Ascending aorta (tissue), 2 donors: ENCODE measurements around the gene MREG. TPM values are rescaled to one million over a fixed set of nuclear protein-coding genes. Genes with fewer than 3 reads are reported as not detected.

Source experiments
- DNase-seq, 2 donors: peaks; one replicate each; pipeline ENCODE4 v3.0.0-alpha.2; 2019; ENCODE audit warnings: low spot score in 2 of 2
- H3K27ac ChIP-seq, 2 donors: fragments of 200-600 bp; sonication (generic); one replicate each; pipeline ENCODE4 v1.5.1; 2016 to 2017; ENCODE audit warnings: mild to moderate bottlenecking in 1 of 2
- H3K27me3 ChIP-seq: fragments of 200-600 bp; sonication (generic); one replicate; pipeline ENCODE4 v1.5.1; 2017
- H3K36me3 ChIP-seq, 2 donors: fragments of 200-600 bp; sonication (generic); one replicate each; pipeline ENCODE4 v1.5.1; 2016
- H3K4me1 ChIP-seq, 2 donors: fragments of 200-600 bp; sonication (generic); one replicate each; pipeline ENCODE4 v1.5.1; 2016 to 2017; ENCODE audit warnings: mild to moderate bottlenecking in 1 of 2
- H3K4me3 ChIP-seq, 2 donors: fragments of 200-600 bp; sonication (generic); one replicate each; pipeline ENCODE4 v1.5.1; 2016 to 2017; ENCODE audit warnings: mild to moderate bottlenecking in 1 of 2
- H3K9me3 ChIP-seq, 2 donors: fragments of 200-600 bp; sonication (generic); one replicate each; pipeline ENCODE4 v1.5.1; 2016
- CTCF ChIP-seq, 3 experiments: fragments of 200-600 bp in 2 of 3; fragments of 450-650 bp in 1 of 3; sonication (generic) in 2 of 3; IDR thresholded peaks; one replicate each; pipeline ENCODE4 v1.5.1; 2016 to 2019; ENCODE audit warnings: antibody characterized with exemption in 3 of 3, mild to moderate bottlenecking in 1 of 3, moderate library complexity in 1 of 3
- intact Hi-C: fragments of 100-400 bp; cut with DNase I; formaldehyde crosslinking; loops from one replicate; pipeline ENCODE4 v1.15.1; 2023
- total RNA-seq: library from RNA; depleted of rRNA; stranded (reverse); fragments of >200 nt; gene quantifications from one replicate; pipeline ENCODE4 v1.1.0, GENCODE V29; 2016

Gene MREG
- total RNA-seq, 1 donor from 2014 or later = not detected

- Histone ChIP-seq H3K36me3 (no peaks in the 10 kb centered on the region), H3K9me3 (no peaks in the 10 kb centered on the region), H3K4me3 (no peak overlapping the region), H3K4me1 (no peaks in the 10 kb centered on the region), H3K27me3 (no peaks in the 10 kb centered on the region), H3K27ac (no peak overlapping the region)
- intact Hi-C loops = no loop called here
- DNase-seq = no peak
- TF ChIP-seq CTCF (IDR thresholded peaks at IDR 0.05) = no peak
These were observed 8.6 kb downstream of the MREG start for GRCh38 chr2:216004697-216005283.

- H3K27me3 ChIP-seq = no peaks in the 10 kb centered on the region
- no peak overlapping the region for H3K27ac ChIP-seq
- no peak for TF ChIP-seq CTCF (IDR thresholded peaks at IDR 0.05)
- H3K4me3 ChIP-seq = no peak overlapping the region
- no peaks in the 10 kb centered on the region for H3K36me3 ChIP-seq
- DNase-seq = no peak
- H3K4me1 ChIP-seq = no peaks in the 10 kb centered on the region
- no peaks in the 10 kb centered on the region for H3K9me3 ChIP-seq
- intact Hi-C loops = no loop called here
These were observed 9.3 kb downstream of the MREG start for GRCh38 chr2:216003876-216004696.

GRCh38 chr2:216002693-216003092 is 10.7 kb downstream of the MREG start:
- H3K4me1 ChIP-seq = no peaks in the 10 kb centered on the region
- intact Hi-C loops = no loop called here

GRCh38 chr2:216002101-216002678 is 11.2 kb downstream of the MREG start:
- H3K27ac ChIP-seq = no peak overlapping the region

More at GRCh38 chr2:216002693-216003092, 10.7 kb downstream of the MREG start:
- Histone ChIP-seq H3K36me3 (no peaks in the 10 kb centered on the region), H3K9me3 (no peaks in the 10 kb centered on the region), H3K4me3 (no peak overlapping the region), H3K27me3 (no peaks in the 10 kb centered on the region), H3K27ac (no peak overlapping the region)
- no peak for TF ChIP-seq CTCF (IDR thresholded peaks at IDR 0.05)
- no peak for DNase-seq

More at GRCh38 chr2:216002101-216002678, 11.2 kb downstream of the MREG start:
- no peak for TF ChIP-seq CTCF (IDR thresholded peaks at IDR 0.05)
- intact Hi-C loops = no loop called here
- Histone ChIP-seq H3K36me3 (no peaks in the 10 kb centered on the region), H3K4me3 (no peak overlapping the region), H3K4me1 (no peaks in the 10 kb centered on the region), H3K27me3 (no peaks in the 10 kb centered on the region), H3K9me3 (no peaks in the 10 kb centered on the region)
- DNase-seq = no peak
